Neuron (in vitro differentiated cells): ENCODE data around the gene ZNF816.
"Not testable (repeated sequence)": the region's sequence is repeated elsewhere in the genome, so short reads cannot be mapped to it uniquely, and the experiment has no call there.

ENCODE experiments used
- H2AFZ ChIP-seq: one replicate; pipeline ENCODE4 v1.6.1; 2013; ENCODE audit warnings: low read depth, mild to moderate bottlenecking, inconsistent platforms, low read length, moderate library complexity
- H3K27me3 ChIP-seq: one replicate; pipeline ENCODE4 v1.6.1; 2013; ENCODE audit warnings: low read length; ENCODE audit not compliant: insufficient read depth
- H3K36me3 ChIP-seq: one replicate; pipeline ENCODE4 v1.6.1; 2013; ENCODE audit warnings: low read length; ENCODE audit not compliant: insufficient read depth
- H3K4me1 ChIP-seq: one replicate; pipeline ENCODE4 v1.6.1; 2013; ENCODE audit warnings: low read length; ENCODE audit not compliant: insufficient read depth
- H3K4me3 ChIP-seq: 2 replicates; pipeline ENCODE4 v1.5.1; 2013; ENCODE audit warnings: mild to moderate bottlenecking, low read length, moderate library complexity
- H3K9me3 ChIP-seq: one replicate; pipeline ENCODE4 v1.6.1; 2013; ENCODE audit warnings: low read length

Gene ZNF816

DNA sequence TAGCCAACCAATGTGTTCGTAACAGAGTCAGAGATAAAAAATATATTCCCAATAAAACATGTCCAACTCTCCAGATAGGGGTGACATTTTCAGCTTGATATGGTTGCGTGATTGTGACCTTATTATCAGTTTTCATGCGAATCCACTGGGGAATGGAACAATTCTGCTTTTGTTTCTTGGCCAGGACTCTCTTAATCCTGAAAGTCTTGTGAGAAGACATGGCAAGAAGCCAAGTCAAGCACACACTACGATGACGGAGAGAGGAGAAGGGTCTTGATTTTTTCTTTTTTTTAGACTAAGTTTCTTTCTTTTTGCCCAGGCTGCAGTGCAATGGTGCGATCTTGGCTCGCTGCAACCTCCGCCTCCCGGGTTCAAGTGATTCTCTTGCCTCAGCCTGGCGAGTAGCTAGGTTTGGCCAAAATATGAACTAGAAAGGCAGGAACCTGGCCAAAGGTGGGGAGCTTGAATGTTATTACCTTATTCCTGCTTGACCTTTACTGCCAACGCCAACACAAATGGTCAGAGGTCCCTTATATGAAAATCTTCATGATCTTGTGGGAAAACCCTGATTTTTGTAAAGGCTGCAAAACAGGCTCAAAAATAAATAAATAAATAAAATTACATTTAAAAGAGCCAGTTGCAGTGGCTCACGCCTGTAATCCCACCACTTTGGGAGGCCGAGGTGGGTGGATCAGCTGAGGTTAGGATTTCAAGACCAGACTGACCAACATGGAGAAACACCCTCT is 14.5 kb downstream of the ZNF816 start:
- Histone ChIP-seq H3K9me3 (peaks cover 50% of the 10 kb centered on the region), H3K36me3 (peaks cover 44% of the 10 kb centered on the region), H3K4me1 (no peaks in the 10 kb centered on the region), H3K4me3 (no peak overlapping the region), H3K27me3 (no peaks in the 10 kb centered on the region), H2AFZ (no peak overlapping the region)

DNA sequence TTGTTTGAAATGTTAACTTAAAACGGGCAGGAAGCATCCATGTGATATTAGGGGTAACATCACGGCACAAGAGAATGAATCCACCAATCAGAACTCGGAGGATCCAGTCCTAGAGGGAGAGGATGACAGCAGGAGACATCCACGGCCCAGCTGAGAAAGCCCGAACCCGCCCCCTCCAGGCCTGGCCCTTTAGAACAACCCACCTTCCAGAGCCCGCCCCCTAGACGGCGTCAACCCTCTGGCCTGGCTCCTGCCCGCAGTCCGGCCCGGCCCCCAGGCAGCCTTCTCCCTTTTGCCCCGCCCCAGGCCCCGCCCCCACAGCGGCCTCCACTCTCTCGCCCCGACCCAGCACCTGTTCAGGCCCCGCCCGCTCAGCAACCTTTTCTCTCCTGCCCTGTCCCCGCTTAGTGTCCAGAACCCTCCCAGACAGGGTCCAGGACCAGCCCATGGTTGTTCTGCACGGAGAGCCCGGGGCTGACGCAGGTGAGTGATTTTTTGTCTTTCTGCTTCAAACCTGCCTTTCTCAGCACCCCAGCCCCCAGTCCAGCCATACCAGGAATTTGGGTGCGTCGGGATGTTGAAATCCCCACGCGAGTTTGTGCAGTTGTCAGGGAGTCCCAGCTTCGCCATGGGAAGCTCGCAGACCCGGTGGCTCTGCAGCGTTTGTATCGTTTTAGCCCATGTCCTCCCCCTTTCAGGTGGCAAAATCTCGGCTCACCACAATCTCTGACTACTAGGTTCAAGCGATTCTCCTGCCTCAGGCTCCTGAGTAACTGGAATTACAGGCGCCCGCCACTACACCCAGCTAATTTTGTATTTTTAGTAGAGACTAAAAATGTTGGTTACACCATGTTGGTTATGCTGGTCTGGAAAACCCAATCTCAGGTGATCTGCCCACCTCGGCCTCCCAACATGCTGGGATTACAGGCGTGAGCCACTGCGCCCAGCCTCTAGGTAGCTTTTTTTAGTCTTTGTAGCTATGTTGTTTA is 16.1 kb downstream of the ZNF816 start:
- Histone ChIP-seq H3K27me3 (no peaks in the 10 kb centered on the region), H3K4me3 (no peak overlapping the region), H3K4me1 (peaks cover 4% of the 10 kb centered on the region), H3K36me3 (peaks cover 28% of the 10 kb centered on the region), H3K9me3 (peaks cover 35% of the 10 kb centered on the region), H2AFZ (no peak overlapping the region)

DNA sequence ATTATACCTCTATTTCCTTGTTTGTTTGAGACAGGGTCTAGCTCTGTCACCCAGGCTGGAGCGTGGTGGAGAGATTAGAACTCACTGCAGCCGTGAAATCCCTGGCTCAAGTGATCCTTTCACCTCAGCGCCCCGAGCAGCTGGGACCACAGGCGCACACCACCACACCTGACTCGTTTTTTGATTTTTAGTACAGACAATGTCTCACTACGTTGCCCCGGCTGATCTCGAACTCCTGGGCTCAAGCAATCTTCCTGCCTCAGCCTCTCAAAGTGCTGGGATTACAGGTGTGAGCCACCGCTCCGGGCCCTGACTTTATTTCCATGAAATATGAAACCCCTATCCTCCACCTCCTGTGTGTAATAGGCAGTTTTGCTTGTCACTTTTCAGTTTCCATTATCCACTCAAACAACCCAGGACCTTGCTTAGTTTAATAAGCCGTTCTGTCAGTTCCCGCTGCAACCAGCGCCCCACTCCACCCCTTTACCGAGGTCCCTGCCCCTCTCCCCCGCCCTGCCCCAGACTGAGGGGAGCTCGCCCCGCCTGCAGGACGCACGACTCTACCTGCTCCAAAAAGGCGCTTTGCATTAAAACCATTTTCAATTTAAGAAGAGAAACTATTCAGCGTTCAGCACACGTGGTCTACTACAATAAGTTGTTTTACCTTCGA is 16.9 kb downstream of the ZNF816 start:
- Histone ChIP-seq H3K9me3 (peaks cover 27% of the 10 kb centered on the region), H3K4me1 (peaks cover 8% of the 10 kb centered on the region), H3K4me3 (no peak overlapping the region), H3K36me3 (peaks cover 20% of the 10 kb centered on the region), H2AFZ (no peak overlapping the region), H3K27me3 (no peaks in the 10 kb centered on the region)

DNA sequence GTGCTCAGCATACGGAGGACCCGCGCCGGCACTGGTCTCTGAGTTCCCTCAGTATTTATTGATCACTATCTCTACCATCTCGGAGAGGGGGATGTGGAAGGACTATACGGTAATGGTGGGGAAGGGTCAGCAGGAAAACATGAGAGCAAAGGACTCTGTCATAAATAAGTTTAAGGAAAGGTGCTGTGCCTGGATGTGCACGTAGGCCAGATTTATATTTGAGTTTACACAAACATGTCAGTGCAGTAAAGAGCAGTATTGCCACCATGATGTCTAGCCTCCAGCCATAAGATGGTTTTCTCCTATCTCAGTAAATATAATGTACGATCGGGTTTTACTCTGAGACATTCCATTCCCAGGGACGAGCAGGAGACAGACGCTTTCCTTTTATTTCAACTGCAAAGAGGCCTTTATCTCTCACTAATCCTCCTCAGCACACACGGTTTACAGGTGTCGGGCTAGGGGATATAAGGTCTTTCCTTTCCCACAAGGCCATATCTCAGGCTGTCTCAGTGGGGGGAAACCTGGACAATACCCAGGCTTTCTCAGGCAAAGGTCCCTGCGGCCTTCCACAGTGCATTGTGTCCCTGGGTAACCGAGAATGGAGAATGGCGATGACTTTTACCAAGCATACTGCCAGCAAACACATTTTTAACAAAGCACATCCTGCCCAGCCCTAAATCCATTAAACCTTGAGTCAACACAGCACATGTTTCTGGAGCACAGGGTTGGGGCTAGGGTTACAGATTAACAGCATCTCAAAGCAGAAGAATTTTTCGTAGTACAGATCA is 17.8 kb downstream of the ZNF816 start:
- not testable (repeated sequence) for H3K4me3 ChIP-seq, H3K27me3 ChIP-seq, H2AFZ ChIP-seq, H3K4me1 ChIP-seq
- H3K36me3 ChIP-seq, result peaks cover 11% of the 10 kb centered on the region
- H3K9me3 ChIP-seq, result peaks cover 18% of the 10 kb centered on the region

DNA sequence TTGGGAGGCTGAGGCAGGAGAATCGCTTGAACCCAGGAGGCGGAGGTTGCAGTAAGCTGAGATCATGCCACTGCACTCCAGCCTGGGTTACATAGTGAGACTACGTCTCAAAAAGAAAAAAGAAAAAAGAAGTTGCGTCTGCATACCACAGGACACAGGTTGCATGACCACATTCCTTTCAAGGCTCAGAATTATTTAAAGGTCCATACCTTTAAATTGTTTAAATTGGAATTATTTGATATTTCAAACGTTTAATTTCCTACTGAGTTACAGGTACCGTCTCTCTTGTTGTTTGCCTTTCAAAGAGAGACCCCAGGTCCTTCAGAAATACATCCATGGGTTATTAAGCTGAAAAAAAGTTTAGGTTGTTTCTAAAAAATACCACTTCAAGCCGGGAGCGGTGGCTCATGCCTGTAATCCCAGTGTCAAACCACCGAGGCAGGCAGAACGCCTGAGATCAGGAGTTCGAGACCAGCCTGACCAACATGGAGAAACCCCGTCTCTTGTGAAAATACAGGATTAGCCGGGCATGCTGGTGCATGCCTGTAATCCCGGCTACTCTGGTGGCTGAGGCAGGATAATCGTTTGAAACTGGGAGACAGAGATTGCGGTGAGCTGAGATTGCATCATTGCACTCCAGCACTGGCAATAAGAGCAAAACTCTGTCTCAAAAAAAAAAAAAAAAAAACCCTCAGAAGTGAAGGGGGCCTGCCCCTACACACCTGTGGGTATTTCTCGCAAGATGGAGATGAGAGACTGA is 18.6 kb downstream of the ZNF816 start:
- H3K9me3 ChIP-seq, result peaks cover 10% of the 10 kb centered on the region
- H3K4me1 ChIP-seq, result peaks cover 8% of the 10 kb centered on the region
- no peak overlapping the region for H2AFZ ChIP-seq
- H3K27me3 ChIP-seq, result no peaks in the 10 kb centered on the region
- no peak overlapping the region for H3K4me3 ChIP-seq
- H3K36me3 ChIP-seq, result peaks cover 3% of the 10 kb centered on the region

DNA sequence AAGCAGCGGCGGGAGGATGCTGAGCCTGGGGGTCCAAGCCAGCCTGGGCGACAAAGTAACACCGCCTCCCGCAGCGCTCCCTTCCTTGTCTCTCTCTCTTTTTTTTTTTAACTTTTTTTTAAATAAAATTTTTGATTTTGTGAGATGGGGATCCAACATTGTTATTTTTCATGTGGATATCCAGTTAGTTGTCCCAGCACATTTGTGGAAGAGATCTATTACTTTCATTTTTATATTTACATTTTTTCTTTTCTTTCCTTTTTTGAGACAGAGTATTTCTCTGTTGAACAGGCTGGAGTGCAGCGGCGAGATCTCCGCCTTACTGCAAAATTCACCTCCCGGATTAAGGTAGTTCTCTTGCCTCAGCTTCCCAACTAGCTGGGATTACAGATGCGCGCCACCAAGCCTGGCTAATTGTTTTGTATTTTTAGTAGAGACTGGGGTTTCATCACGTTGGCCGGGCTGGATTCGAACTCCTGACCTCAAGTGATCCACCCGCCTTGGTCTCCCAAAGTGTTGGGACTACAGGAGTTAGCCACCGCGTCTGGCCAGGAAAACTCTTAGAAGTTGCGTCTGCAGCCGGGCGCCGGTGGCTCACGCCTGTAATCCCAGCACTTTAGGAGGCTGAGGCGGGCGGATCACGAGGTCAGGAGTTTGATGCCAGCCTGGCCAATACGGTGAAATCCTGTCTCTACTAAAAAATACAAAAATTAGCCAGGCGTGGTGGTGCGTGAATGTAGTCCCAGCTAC is 19.4 kb downstream of the ZNF816 start:
- Histone ChIP-seq H3K4me1 (peaks cover 8% of the 10 kb centered on the region), H3K4me3 (peak overlapping the region; percentile 91), H3K9me3 (peaks cover 6% of the 10 kb centered on the region), H3K27me3 (no peaks in the 10 kb centered on the region), H2AFZ (peak overlapping the region; percentile 88), H3K36me3 (no peaks in the 10 kb centered on the region)

DNA sequence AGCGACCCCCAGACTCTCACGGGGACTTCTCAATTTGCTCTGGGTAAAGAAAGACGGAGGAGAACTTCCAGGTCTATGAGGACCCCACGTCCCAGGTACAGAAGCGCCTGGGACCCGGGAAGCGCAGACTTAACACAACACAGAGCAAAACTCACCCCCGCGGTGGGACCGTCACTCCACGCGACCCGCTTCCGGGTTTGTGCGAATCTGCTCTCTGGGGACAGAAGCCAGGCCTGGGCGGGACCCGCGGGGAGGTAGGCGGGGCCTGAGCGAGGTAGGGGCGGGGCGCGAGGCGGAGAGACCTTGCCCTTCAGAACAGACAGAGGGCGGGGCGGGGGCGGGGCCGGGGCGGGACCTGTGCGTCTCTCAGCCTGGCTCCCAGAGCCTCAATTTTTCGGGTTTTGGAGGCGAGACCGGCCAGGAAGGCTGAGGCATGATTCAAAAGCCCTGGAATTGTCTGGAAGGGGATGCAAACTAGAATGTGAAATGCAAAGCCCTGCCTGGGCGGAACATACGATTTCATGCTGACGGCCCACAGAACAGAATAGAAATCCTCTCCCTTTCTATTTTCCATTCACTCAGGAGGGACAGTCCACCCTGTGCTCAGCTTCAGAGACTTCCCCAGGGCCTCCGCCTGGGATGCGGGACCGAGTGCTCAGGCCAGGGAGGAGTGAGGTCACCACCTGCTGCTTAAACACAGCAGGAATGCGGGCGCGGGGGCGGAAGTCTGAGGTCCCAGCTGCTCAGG is 20.1 kb downstream of the ZNF816 start:
- Histone ChIP-seq H3K4me3 (peak overlapping the region; percentile 91), H3K36me3 (no peaks in the 10 kb centered on the region), H2AFZ (peak overlapping the region; percentile 99), H3K4me1 (peaks cover 8% of the 10 kb centered on the region), H3K27me3 (no peaks in the 10 kb centered on the region), H3K9me3 (peaks cover 2% of the 10 kb centered on the region)

DNA sequence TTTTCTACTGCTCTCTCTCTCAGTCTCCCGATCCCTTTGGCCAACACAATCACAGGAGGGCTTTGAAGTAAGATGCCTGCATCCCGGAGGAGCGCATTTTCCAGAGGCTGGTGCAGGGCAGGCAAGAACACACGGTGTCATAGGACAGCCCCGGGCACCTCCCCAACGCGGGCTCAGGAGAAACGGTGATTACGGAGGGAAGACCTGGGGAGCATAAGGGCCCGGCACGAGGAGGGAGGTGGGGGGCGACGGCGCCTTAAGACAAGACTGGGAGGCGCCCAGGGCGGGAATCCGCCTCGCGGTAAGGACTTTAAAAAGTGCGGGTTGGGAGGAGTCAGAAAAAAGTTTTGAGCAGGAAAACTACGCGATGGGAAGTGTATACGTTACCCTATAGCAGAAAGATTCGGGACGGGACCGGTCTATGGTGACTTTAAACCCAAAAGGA is 20.7 kb downstream of the ZNF816 start:
- H3K36me3 ChIP-seq, result no peaks in the 10 kb centered on the region
- H3K9me3 ChIP-seq, result peaks cover 6% of the 10 kb centered on the region
- H2AFZ ChIP-seq, result peak overlapping the region; percentile 99
- H3K4me3 ChIP-seq, result peak overlapping the region; percentile 91
- H3K4me1 ChIP-seq, result peaks cover 8% of the 10 kb centered on the region
- no peaks in the 10 kb centered on the region for H3K27me3 ChIP-seq

DNA sequence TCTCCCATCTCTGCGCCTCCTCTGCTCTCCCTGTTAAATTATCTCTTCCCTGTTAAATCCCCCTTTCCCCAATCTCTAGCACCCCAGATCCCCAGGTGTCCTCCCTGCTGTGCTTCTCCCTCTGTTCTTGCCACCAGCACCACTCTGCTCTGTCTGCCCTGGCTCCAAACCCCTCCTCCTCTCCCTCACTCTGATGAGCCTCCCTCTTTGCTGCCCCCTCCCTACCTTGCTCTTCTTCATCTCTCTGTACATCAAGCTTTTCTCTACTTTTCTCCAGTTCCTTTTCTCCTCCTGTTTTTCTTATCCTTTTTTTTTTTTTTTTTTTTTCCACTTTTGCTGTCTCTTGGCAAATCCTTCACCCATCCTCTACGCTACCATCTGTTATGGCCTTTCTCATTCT is 21.2 kb downstream of the ZNF816 start:
- H3K4me1 ChIP-seq, H3K27me3 ChIP-seq, H3K36me3 ChIP-seq, H3K9me3 ChIP-seq: not testable (repeated sequence)
- Histone ChIP-seq H3K4me3 (peak overlapping the region; percentile 91), H2AFZ (peak overlapping the region; percentile 99)

DNA sequence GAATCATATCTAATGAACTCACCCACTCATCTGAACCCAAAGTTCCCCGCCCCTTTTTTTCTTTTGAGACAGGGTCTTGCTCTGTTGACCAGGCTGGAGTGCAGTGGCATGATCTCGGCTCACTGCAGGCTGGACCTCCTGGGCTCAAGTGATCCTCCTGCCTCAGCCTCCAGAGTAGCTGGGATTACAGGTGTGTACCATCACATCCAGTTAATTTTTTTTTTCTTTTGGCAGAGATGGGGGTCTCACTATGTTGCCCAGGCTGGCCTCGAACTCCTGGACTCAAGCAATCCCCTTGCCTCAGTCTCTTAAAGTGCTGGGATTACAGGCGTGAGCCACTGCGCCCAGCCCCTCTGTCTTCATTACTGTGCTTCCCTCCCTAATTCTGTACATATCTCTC is 21.8 kb downstream of the ZNF816 start:
- H3K9me3 ChIP-seq, result peaks cover 11% of the 10 kb centered on the region
- H3K4me3 ChIP-seq, H3K36me3 ChIP-seq: not testable (repeated sequence)

DNA sequence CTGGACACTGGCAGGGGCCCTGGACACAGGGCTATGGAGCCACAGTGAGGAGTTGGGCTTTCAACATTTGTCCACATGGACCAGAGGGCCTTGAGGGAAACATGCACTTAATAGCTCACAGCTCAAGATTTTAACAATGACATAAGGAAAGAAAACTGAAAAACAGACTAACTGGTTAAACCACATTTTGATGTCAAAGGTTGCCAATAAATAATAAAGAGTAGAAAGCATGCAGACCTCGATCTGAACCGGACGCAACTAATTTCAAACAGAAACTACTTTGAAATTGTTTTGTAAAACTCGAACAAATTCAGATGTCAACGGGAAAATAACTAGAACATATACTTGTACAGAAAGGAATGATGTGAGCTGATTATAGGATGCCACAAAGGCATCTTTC is 23.9 kb downstream of the ZNF816 start:
- peaks cover 8% of the 10 kb centered on the region for H3K4me1 ChIP-seq
- H3K36me3 ChIP-seq, result no peaks in the 10 kb centered on the region
- no peaks in the 10 kb centered on the region for H3K27me3 ChIP-seq
- peaks cover 17% of the 10 kb centered on the region for H3K9me3 ChIP-seq
- no peak overlapping the region for H2AFZ ChIP-seq
- H3K4me3 ChIP-seq, result no peak overlapping the region

More for the DNA sequence above, 21.8 kb downstream of the ZNF816 start:
- not testable (repeated sequence) for H3K27me3 ChIP-seq, H2AFZ ChIP-seq, H3K4me1 ChIP-seq
